Measurements from ENCODE around the gene FKTN. TPM values are rescaled to one million over a fixed set of nuclear protein-coding genes. Genes with fewer than 3 reads are reported as not detected.
"Not testable (repeated sequence)": the region's sequence is repeated elsewhere in the genome, so short reads cannot be mapped to it uniquely, and the experiment has no call there.

The FKTN gene
- total RNA-seq, 2 experiments from 2014 or later: 13.9 to 14.3 TPM

DNA sequence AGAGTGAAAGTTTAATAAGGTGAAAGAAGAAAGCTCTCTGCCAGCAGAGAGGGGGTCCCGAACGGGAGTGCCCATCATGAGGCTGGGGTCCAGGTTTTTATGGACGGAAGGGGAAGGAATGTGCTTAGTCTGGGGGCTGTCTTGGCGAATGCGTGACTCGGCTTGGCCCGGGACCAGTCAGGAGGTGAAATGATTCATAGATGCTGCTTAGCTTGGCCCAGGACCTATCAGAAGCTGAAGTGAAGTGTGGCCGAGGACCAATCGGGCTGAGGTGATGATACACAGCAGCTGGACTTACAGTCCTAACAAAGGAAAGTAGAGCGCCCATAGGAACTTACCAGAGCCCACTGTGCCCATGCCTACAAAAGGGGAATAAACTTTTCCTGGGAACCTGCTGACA, 3.9 kb upstream of the FKTN start:
- POLR2A ChIA-PET: no interaction called here
- DNase-seq (no peak), ATAC-seq (no peak)
- intact Hi-C loops (cut with micrococcal nuclease): loop anchor here (10.0 kb wide), 1 partner anchor 109 kb away; the partner anchor contains the start of gene FSD1L
- Mint-ChIP-seq H3K9me3 (no peaks in the 10 kb centered on the region), H3K36me3 (ENCODE audit: low read depth) (no peaks in the 10 kb centered on the region), H3K4me3 (no peak overlapping the region), H3K27me3 (no peaks in the 10 kb centered on the region), H3K27ac (no peak overlapping the region), H3K4me1 (ENCODE audit: low read depth) (peaks cover 10% of the 10 kb centered on the region)
- CTCF ChIA-PET: no interaction called here
- TF ChIP-seq, protein P1, sequence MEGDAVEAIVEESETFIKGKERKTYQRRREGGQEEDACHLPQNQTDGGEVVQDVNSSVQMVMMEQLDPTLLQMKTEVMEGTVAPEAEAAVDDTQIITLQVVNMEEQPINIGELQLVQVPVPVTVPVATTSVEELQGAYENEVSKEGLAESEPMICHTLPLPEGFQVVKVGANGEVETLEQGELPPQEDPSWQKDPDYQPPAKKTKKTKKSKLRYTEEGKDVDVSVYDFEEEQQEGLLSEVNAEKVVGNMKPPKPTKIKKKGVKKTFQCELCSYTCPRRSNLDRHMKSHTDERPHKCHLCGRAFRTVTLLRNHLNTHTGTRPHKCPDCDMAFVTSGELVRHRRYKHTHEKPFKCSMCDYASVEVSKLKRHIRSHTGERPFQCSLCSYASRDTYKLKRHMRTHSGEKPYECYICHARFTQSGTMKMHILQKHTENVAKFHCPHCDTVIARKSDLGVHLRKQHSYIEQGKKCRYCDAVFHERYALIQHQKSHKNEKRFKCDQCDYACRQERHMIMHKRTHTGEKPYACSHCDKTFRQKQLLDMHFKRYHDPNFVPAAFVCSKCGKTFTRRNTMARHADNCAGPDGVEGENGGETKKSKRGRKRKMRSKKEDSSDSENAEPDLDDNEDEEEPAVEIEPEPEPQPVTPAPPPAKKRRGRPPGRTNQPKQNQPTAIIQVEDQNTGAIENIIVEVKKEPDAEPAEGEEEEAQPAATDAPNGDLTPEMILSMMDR (IDR thresholded peaks at IDR 0.05): no peak

DNA sequence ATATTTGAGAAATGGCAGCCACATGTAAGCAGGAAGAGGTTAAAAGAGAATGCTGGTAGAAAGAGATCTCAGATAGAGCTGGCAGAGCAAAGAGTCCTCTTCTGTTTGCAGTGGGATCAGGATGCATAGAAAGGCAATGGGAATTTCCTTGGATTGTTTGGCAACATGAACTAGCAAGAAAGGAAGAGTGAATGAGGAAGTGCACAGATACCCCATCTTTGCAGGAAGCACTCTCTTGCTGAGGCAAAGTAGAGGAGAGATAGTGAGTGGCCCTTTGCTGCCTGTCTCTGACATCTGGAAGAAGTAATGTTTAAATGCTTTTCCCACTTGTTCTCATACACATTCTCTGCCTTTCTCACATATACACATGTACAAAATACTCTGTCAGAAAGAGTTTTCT, 14.5 kb downstream of the FKTN start:
- Mint-ChIP-seq H3K36me3 (ENCODE audit: low read depth) (peaks cover 40% of the 10 kb centered on the region), H3K27ac (no peak overlapping the region), H3K4me3 (no peak overlapping the region), H3K4me1 (ENCODE audit: low read depth) (no peaks in the 10 kb centered on the region), H3K27me3 (no peaks in the 10 kb centered on the region), H3K9me3 (peaks cover 15% of the 10 kb centered on the region)
- intact Hi-C loops (cut with micrococcal nuclease): no loop called here
- TF ChIP-seq, protein P1 (IDR thresholded peaks at IDR 0.05): no peak
- DNase-seq: no peak
- no peak for ATAC-seq
- CTCF ChIA-PET: no interaction called here
- POLR2A ChIA-PET: no interaction called here

DNA sequence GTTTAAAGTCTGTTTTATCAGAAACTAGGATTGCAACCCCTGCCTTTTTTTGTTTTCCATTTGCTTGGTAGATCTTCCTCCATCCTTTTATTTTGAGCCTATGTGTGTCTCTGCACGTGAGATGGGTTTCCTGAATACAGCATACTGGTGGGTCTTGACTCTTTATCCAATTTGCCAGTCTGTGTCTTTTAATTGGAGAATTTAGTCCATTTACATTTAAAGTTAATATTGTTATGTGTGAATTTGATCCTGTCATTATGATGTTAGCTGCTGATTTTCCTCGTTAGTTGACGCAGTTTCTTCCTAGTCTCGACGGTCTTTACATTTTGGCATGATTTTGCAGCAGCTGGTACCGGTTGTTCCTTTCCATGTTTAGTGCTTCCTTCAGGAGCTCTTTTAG, 22.0 kb downstream of the FKTN start:
- H3K27me3 Mint-ChIP-seq; DNase-seq; CTCF ChIA-PET; H3K4me1 Mint-ChIP-seq (ENCODE audit: low read depth); H3K9me3 Mint-ChIP-seq; H3K27ac Mint-ChIP-seq; POLR2A ChIA-PET; ATAC-seq; H3K4me3 Mint-ChIP-seq; intact Hi-C loops (cut with micrococcal nuclease): not testable (repeated sequence)
- H3K36me3 Mint-ChIP-seq (ENCODE audit: low read depth): peaks cover 26% of the 10 kb centered on the region

DNA sequence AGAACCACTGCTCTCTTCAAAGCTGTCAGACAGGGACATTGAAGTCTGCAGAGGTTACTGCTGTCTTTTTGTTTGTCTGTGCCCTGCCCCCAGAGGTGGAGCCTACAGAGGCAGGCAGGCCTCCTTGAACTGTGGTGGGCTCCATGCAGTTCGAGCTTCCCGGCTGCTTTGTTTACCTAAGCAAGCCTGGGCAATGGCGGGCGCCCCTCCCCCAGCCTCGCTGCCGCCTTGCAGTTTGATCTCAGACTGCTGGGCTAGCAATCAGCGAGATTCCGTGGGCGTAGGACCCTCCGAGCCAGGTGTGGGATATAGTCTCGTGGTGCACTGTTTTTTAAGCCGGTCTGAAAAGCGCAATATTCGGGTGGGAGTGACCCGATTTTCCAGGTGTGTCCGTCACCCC, 23.6 kb downstream of the FKTN start:
- H3K4me3 Mint-ChIP-seq; H3K4me1 Mint-ChIP-seq (ENCODE audit: low read depth); ATAC-seq; POLR2A ChIA-PET; H3K27me3 Mint-ChIP-seq; H3K27ac Mint-ChIP-seq; intact Hi-C loops (cut with micrococcal nuclease); CTCF ChIA-PET; H3K9me3 Mint-ChIP-seq; DNase-seq: not testable (repeated sequence)
- H3K36me3 Mint-ChIP-seq (ENCODE audit: low read depth): peaks cover 15% of the 10 kb centered on the region

DNA sequence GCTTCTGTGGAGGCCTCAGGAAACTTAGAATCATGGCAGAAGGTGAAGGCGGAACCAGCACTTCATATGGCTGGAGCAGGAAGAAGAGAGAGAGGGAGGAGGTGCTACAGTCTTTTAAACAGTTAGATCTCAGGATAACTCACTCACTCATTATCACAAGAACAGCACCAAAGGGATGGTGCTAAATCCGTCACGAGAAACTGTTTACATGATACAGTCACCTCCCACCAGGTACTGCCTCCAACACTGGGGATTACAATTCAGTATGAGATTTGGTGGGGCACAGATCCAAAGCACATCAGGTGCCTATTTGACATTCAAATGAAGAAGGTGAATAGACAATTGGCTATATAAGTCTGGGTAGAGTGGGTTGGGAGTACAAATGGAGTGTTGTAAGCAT, 35.2 kb downstream of the FKTN start:
- Mint-ChIP-seq H3K36me3 (ENCODE audit: low read depth) (peaks cover 29% of the 10 kb centered on the region), H3K4me3 (no peak overlapping the region), H3K9me3 (peaks cover 15% of the 10 kb centered on the region), H3K4me1 (ENCODE audit: low read depth) (no peaks in the 10 kb centered on the region), H3K27me3 (no peaks in the 10 kb centered on the region), H3K27ac (no peak overlapping the region)
- CTCF ChIA-PET: no interaction called here
- POLR2A ChIA-PET: no interaction called here
- ATAC-seq (no peak), DNase-seq (no peak)
- intact Hi-C loops (cut with micrococcal nuclease): no loop called here
- TF ChIP-seq, protein P1 (IDR thresholded peaks at IDR 0.05): no peak

DNA sequence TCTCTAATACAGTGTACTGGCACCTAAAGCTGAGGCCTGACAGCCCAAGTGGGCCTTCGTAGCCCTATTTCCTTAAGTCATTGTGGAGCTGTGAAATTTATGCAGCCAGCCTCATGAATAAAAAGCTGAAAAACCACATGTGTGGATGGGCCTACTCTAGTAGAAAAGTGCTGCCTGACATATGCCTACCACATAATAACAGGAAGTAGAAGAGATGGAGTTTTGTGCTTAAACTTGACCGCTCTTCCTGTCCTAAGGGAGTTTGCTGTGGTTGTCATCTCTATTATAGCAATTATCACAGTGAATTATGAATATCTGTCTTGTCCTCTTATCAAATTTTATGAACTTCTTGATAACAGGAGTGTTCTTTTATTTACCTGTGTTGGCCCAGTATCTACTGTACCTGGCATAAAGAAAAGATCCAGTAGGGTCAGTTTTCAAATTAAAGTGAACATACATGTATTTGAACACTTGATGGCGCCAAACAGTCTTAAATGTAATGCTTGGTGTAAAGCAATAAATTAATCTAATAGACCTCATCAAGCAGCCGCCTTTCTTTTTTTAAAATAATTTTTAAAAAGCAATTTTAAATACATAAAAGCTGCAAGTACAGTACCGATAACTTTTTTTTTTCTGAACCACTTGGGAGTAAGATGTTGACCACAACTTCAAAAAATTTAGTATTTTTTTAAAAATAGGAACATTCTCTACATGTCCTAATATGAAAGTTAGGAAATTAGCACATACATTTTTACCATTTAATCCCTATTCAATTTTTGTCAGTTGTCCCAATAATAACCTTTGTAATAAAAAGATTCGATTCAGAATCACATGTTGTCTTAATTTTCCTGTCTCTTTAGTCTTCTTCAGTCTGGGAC, 51.0 kb downstream of the FKTN start:
- TF ChIP-seq, protein P1 (IDR thresholded peaks at IDR 0.05): peak; percentile 69
- DNase-seq (no peak), ATAC-seq (peak; percentile 58)
- intact Hi-C loops (cut with micrococcal nuclease): loop anchor here (5.0 to 10.0 kb wide), 2 partner anchors 106 to 273 kb away; no protein-coding TSS in a partner anchor
- ChIA-PET CTCF (interaction anchor here (0.6 to 2.2 kb wide), 15 partner anchors 9 to 365 kb away, joined by 3 to 9 read pairs (median 3); no protein-coding TSS in a partner anchor), POLR2A (interaction anchor here (0.6 kb wide), 1 partner anchor 469 kb away, joined by 4 read pairs; no protein-coding TSS in a partner anchor)
- peaks cover 17% of the 10 kb centered on the region for H3K36me3 Mint-ChIP-seq (ENCODE audit: low read depth)
- H3K4me3 Mint-ChIP-seq: no peak overlapping the region
- no peaks in the 10 kb centered on the region for H3K27me3 Mint-ChIP-seq
- H3K4me1 Mint-ChIP-seq (ENCODE audit: low read depth): no peaks in the 10 kb centered on the region
- no peaks in the 10 kb centered on the region for H3K9me3 Mint-ChIP-seq
- H3K27ac Mint-ChIP-seq: no peak overlapping the region

All from activated CD8-positive, alpha-beta T cell treated with anti-CD3 and anti-CD28 coated beads for 36 hours (primary cell).